GM12875 (cell line): Measurements from ENCODE around the gene DPP6.

Experiments used
- H3K4me3 ChIP-seq: one replicate; pipeline ENCODE4 v1.5.1; 2011; ENCODE audit warnings: low read depth, low read length, control low read depth
- TF ChIP-seq, protein P1 (sequence below): IDR thresholded peaks from 2 replicates; pipeline ENCODE4 v1.5.1; 2011; ENCODE audit warnings: low read depth, mild to moderate bottlenecking, control low read depth, inconsistent platforms, low read length, moderate library complexity, borderline replicate concordance; ENCODE audit not compliant: insufficient read depth

DPP6 gene

DNA sequence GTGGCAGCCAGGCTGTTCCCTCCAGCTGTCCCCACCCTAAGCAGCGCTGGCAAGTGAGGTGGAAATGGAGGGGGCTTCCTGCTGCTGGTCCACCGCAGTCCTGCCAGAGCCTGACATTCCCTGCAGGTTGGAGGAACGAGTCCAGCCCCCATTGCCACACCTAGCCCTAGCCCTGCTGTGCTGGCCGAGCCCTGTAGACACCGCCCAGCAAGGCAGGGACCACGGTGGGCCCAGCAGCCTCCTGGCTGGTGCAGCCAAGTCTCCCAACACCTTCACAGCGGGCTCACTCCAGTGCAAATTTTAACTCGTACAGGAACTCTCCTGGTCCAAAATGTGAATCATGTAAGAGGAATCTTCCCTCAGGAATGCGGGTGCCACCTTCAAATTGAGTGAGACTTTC, 834.4 kb downstream of the DPP6 start:
- TF ChIP-seq, protein P1, sequence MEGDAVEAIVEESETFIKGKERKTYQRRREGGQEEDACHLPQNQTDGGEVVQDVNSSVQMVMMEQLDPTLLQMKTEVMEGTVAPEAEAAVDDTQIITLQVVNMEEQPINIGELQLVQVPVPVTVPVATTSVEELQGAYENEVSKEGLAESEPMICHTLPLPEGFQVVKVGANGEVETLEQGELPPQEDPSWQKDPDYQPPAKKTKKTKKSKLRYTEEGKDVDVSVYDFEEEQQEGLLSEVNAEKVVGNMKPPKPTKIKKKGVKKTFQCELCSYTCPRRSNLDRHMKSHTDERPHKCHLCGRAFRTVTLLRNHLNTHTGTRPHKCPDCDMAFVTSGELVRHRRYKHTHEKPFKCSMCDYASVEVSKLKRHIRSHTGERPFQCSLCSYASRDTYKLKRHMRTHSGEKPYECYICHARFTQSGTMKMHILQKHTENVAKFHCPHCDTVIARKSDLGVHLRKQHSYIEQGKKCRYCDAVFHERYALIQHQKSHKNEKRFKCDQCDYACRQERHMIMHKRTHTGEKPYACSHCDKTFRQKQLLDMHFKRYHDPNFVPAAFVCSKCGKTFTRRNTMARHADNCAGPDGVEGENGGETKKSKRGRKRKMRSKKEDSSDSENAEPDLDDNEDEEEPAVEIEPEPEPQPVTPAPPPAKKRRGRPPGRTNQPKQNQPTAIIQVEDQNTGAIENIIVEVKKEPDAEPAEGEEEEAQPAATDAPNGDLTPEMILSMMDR = no peak
- no peak overlapping the region for H3K4me3 ChIP-seq

DNA sequence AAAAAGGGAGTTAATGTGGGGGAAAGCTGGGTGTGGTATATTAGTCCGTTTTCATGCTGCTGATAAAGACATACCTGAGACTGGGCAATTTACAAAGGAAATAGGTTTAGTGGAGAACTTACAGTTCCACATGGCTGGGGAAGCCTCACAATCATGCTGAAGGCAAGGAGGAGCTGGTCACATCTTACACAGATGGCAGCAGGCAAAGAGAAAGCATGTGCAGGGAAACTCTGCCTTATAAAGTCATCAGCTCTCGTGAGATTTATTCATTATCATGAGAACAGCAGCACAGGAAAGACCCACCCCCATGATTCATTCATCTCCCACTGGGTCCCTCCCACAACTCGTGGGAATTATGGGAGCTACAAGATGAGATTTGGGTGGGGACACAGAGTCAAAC, 836.5 kb downstream of the DPP6 start:
- TF ChIP-seq, protein P1 = no peak
- no peak overlapping the region for H3K4me3 ChIP-seq

DNA sequence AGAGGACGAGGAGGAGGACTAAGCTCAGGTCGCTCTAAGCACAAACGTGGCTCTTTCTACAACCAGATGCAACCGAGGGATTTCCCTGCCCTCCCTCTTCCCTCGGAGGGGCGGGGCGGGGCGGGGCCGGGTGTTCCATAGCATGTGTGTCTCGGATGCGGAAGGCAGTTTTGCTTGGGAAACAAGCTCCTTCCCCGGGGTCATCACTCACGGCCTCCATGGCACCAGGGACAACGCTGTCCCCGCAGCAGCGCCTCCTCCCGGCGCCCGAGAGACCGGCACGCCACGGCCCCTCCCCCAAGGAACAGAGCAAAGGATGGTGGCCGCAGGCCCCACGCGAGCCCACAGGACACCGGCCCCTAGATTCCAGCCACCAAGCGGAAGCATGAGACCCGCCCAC, 840.3 kb downstream of the DPP6 start:
- no peak overlapping the region for H3K4me3 ChIP-seq
- TF ChIP-seq, protein P1 = 0 out of 2 replicates have a peak, but pooled peaks have one; percentile 20

DNA sequence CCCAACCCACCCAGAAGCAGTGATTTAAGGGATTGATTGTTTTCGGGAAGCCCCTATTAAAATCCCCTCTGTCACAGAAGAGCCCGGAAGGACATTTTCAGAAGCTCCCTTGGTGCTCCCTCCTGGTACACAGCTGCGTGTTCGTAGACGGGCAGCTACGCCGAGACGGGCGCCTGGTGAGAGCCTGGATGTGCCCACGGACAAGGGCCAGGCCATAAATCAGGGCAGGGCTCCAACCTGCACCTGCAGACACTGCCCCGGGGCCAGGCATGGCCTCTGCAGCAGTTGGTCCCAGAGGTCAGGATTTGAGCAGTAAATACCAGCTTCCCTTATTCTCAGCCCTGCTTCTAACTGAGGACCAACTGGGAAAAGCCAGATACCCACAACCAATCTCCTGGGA, 843.9 kb downstream of the DPP6 start:
- H3K4me3 ChIP-seq = no peak overlapping the region
- TF ChIP-seq, protein P1 = no peak

DNA sequence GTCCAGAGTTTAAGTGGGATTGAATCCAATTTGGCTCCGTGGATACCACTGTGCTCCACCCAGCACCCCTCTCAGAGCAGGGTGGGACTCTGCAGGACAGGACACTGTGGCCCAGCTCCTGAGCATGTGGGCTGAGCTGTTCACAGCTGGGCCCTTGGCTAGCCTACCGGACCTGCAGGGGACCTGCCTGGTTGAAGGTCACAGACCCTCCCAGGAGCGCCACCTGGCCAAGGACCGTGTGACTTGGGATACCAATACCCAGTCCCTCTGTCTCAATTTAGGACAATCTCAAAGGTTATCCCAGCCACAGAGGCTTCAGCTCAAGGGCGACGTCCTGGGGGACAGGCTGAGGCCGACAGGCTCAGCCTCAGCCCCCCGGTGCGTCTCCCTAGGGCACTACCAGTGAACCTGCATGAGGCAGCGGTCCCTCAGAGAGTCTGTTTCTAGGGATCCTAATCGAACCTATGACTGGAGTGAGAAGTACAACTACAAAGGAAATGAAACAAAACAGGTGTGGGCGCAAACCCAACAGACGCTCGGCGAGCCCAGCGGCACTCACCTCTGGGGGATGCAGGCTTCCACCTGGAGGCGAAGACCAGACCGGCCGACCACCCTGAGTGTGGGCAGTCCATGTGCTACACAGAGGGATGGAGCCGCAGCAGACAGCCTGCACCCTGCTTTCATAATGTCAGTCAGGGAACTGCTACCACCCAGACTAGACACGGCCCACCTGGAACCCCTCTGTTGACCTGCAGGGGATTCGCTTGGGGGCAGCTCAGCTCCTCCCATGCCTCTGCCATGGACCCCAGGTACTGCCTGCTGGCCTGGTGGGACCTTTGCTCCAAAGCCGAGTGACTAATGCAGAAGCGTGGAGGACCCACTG, 847.0 kb downstream of the DPP6 start:
- H3K4me3 ChIP-seq = no peak overlapping the region
- TF ChIP-seq, protein P1 = no peak

DNA sequence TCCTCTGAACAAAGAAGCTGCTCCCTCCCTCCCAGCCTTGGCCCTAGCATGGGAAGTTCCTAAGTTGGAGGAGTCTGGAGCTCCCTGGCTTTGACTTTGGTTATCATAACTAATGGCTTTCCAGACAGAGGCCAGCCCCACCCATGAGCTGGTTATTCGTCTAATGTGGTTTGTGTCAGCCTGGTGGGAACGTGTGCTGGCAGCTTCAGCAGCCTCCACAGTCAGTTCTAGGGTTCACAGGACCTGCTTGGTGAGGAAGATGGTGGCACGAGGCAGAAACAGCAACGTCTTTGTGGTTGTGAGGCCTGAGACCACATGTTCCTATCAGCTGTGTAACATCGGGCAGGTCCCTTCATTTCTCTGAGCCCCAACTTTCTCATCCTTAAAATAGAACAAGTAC, 847.7 kb downstream of the DPP6 start:
- TF ChIP-seq, protein P1 = no peak
- H3K4me3 ChIP-seq = no peak overlapping the region

DNA sequence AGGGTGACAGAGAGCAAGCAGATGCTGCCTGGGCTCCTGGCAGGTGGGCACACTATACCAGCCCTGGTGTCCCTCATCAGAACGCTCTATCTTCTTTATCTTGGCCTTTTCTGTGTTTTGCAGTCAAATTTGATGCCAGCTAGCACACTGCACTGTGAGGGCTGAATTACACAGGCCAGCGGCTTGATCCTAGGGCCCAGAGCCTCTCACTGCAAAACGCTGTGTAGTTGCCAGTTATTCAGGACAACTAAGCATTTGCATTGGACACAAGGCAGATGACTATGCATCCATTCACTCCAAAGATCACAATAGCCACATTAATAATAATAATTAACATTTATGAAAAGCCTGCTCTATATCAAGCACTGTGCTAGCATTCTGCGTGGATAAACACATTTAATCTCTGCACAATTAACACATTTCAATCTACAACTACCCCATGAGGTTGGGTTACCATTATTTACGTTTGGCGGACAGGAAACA, 850.4 kb downstream of the DPP6 start:
- TF ChIP-seq, protein P1 = no peak
- H3K4me3 ChIP-seq = no peak overlapping the region
